GM23338 (cell line): ENCODE data around the gene OR10Z1.

ENCODE experiments used
- CREB1 ChIP-seq: fragments of 250-450 bp; sonication (Bioruptor Pico); IDR thresholded peaks from 2 replicates; pipeline ENCODE4 v1.5.0; 2020; ENCODE audit warnings: low read depth, mild to moderate bottlenecking, moderate library complexity
- CTCF ChIP-seq, 2 experiments: fragments of 200-600 bp in 1 of 2; sonication (generic) in 1 of 2; conservative IDR thresholded peaks; 2 replicates each; pipeline versions ENCODE4 v1.5.1 to v1.6.1; 2016 to 2017; ENCODE audit warnings: antibody characterized with exemption in 2 of 2, low read depth in 2 of 2, mild to moderate bottlenecking in 2 of 2, moderate library complexity in 1 of 2
- ETS1 ChIP-seq: IDR thresholded peaks from 2 replicates; pipeline ENCODE4 v1.6.1; 2016; ENCODE audit warnings: antibody characterized with exemption
- EZH2 ChIP-seq: fragments of 200-600 bp; sonication (generic); IDR thresholded peaks from one replicate; pipeline ENCODE4 v1.8.0; 2017; ENCODE audit warnings: antibody characterized with exemption, mild to moderate bottlenecking, low read depth; ENCODE audit not compliant: unreplicated experiment
- EZH2phosphoT487 ChIP-seq: fragments of 200-600 bp; sonication (generic); IDR thresholded peaks from one replicate; pipeline ENCODE4 v1.8.1; 2018; ENCODE audit warnings: antibody characterized with exemption; ENCODE audit not compliant: unreplicated experiment
- JUNB ChIP-seq: IDR thresholded peaks from one replicate; pipeline ENCODE4 v1.6.1; 2016; ENCODE audit warnings: antibody characterized with exemption; ENCODE audit not compliant: unreplicated experiment
- POLR2AphosphoS5 ChIP-seq: IDR thresholded peaks from 2 replicates; pipeline ENCODE4 v1.6.1; 2016; ENCODE audit warnings: antibody characterized with exemption, low read depth
- REST ChIP-seq: IDR thresholded peaks from one replicate; pipeline ENCODE4 v1.6.1; 2018; ENCODE audit warnings: antibody characterized with exemption; ENCODE audit not compliant: unreplicated experiment
- ZNF114 ChIP-seq: fragments of 250-450 bp; sonication (Bioruptor Pico); IDR thresholded peaks from 2 replicates; pipeline ENCODE4 v1.5.0; 2020; ENCODE audit warnings: mild to moderate bottlenecking, moderate library complexity
- ZNF331 ChIP-seq: fragments of 250-450 bp; sonication (Bioruptor Pico); IDR thresholded peaks from 2 replicates; pipeline ENCODE4 v1.5.0; 2020; ENCODE audit warnings: low read depth, mild to moderate bottlenecking, moderate library complexity

- TF ChIP-seq EZH2 (no peak), CTCF (conservative IDR thresholded peaks at IDR 0.05; ENCODE audit: low read depth in 2 of 2) (no peak), JUNB (no peak), REST (no peak), ZNF331 (CRISPR knock-in tag) (no peak), POLR2AphosphoS5 (no peak), CREB1 (no peak), ZNF114 (no peak), EZH2phosphoT487 (no peak), ETS1 (no peak)
Observed at GRCh38 chr1:158583962-158584361, 21.1 kb upstream of the OR10Z1 start.
